Measurements from ENCODE around the gene ZDHHC16.
"Not testable (repeated sequence)": the region's sequence is repeated elsewhere in the genome, so short reads cannot be mapped to it uniquely, and the experiment has no call there.

Gene ZDHHC16

DNA sequence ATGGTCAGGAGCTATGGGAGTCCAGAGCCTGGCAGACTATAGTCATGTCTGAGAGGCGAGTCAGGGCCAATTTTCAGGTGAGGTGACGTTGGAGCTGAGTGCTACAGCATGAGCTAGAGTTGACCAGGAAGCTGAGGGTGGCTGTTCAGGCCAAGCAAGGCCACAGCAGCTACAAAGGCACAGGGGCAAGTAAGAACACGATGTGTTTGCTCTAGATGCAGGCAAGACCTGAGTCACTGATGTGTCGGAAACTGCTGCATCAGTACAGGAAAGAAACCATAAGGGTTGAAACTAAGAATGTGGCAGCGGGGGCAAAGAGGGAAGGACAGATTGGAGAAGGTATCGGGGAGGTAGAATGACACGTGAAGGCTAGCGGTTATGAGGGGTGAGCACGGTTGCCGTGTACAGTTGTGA, 33.1 kb upstream of the ZDHHC16 start:
- Histone ChIP-seq H3K36me3 (ENCODE audit: control insufficient read depth, insufficient read depth, low read length) (no peaks in the 10 kb centered on the region), H3K4me3 (ENCODE audit: low read depth, low read length) (no peak overlapping the region), H3K27me3 (ENCODE audit: control insufficient read depth, insufficient read depth, low read length) (no peaks in the 10 kb centered on the region), H3K4me1 (ENCODE audit: control insufficient read depth, insufficient read depth, low read length) (peaks cover 4% of the 10 kb centered on the region), H3K9ac (ENCODE audit: low read depth, low read length) (no peak overlapping the region), H3K9me3 (ENCODE audit: control insufficient read depth, insufficient read depth, low read length) (no peaks in the 10 kb centered on the region)

DNA sequence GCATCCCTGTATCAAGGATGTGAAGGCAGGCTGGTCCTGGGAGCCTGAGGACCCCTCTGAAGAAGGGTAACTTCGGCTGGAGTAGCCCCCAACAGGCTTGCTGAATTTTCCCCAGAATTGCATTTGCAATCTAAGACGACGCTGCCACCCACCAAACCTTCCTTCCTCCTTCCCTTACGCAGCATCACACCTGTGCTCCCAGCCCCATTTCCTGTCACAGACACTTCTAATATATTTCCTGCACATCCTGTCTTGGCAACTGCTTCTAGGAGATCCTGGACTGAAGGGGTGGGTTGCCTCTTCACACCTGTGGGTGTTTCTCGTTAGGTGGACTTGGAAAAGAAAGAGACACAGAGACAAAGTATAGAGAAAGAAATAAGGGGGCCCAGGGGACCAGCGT, 29.4 kb upstream of the ZDHHC16 start:
- Histone ChIP-seq H3K9ac (ENCODE audit: low read depth, low read length) (no peak overlapping the region), H3K9me3 (ENCODE audit: control insufficient read depth, insufficient read depth, low read length) (no peaks in the 10 kb centered on the region), H3K4me3 (ENCODE audit: low read depth, low read length) (no peak overlapping the region), H3K27me3 (ENCODE audit: control insufficient read depth, insufficient read depth, low read length) (no peaks in the 10 kb centered on the region), H3K4me1 (ENCODE audit: control insufficient read depth, insufficient read depth, low read length) (peaks cover 9% of the 10 kb centered on the region), H3K36me3 (ENCODE audit: control insufficient read depth, insufficient read depth, low read length) (no peaks in the 10 kb centered on the region)

DNA sequence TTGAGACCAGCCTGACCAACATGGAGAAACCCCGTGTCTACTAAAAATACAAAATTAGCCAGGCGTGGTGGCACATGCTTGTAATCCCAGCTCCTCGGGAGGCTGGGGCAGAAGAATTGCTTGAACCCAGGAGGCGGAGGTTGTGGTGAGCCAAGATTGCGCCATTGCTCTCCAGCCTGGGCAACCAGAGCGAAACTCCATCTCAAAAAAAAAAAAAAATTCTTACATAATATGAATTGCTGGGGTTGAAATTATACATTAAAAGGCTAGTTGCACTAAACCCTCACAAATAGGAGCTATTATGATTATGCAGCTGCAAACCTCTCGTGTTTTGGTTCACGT, 22.2 kb upstream of the ZDHHC16 start:
- H3K9me3 ChIP-seq (ENCODE audit: control insufficient read depth, insufficient read depth, low read length); H3K9ac ChIP-seq (ENCODE audit: low read depth, low read length); H3K4me1 ChIP-seq (ENCODE audit: control insufficient read depth, insufficient read depth, low read length); H3K36me3 ChIP-seq (ENCODE audit: control insufficient read depth, insufficient read depth, low read length); H3K4me3 ChIP-seq (ENCODE audit: low read depth, low read length); H3K27me3 ChIP-seq (ENCODE audit: control insufficient read depth, insufficient read depth, low read length): not testable (repeated sequence)

DNA sequence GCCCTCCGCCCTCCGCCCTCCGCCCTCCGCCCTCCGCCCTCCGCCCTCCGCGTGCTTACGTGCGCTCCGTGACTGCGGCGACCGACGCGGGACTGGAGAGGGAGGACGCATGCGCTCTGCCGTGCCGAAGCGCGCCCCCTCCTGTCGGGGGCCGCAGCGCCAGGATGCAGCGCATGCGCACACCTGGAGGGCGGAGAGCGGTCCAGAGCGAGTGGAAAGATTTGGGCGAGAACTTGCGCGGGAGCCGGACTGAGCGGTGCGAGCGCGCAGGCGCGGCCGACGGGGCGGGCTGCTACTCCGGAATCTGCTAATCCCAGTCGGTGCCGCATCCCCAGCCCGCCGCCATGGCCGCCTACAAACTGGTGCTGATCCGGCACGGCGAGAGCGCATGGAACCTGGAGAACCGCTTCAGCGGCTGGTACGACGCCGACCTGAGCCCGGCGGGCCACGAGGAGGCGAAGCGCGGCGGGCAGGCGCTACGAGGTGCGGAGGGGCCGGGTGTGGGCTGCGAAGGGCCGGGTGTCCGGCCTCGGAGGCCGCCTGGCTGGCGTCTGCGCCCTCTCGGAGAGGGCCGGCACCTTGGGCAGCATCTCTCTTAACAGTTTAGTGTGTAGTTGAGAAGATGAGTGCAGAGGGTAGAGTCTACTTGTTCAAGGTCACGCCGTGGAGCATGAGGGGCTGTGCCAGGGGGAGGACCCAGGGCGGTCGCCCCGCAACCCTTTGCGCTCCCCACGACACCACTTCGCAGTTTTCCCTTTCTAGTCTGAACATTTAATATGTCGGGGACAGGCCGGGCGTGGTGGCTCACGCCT, 19.8 kb upstream of the ZDHHC16 start, which contains the start of gene PGAM1:
TSS of gene PGAM1 (plus strand) at position 228 of the 812 bp plus-strand sequence. CDS start at position 345, 117 bp downstream.
- H3K27me3 ChIP-seq (ENCODE audit: control insufficient read depth, insufficient read depth, low read length) = no peaks in the 10 kb centered on the region
- H3K4me1 ChIP-seq (ENCODE audit: control insufficient read depth, insufficient read depth, low read length) = peaks cover 7% of the 10 kb centered on the region
- H3K36me3 ChIP-seq (ENCODE audit: control insufficient read depth, insufficient read depth, low read length) = peaks cover 19% of the 10 kb centered on the region
- H3K4me3 ChIP-seq (ENCODE audit: low read depth, low read length) = peak within 1 kb of the TSS; percentile 85
- no peaks in the 10 kb centered on the region for H3K9me3 ChIP-seq (ENCODE audit: control insufficient read depth, insufficient read depth, low read length)
- H3K9ac ChIP-seq (ENCODE audit: low read depth, low read length) = peak within 1 kb of the TSS; percentile 97

DNA sequence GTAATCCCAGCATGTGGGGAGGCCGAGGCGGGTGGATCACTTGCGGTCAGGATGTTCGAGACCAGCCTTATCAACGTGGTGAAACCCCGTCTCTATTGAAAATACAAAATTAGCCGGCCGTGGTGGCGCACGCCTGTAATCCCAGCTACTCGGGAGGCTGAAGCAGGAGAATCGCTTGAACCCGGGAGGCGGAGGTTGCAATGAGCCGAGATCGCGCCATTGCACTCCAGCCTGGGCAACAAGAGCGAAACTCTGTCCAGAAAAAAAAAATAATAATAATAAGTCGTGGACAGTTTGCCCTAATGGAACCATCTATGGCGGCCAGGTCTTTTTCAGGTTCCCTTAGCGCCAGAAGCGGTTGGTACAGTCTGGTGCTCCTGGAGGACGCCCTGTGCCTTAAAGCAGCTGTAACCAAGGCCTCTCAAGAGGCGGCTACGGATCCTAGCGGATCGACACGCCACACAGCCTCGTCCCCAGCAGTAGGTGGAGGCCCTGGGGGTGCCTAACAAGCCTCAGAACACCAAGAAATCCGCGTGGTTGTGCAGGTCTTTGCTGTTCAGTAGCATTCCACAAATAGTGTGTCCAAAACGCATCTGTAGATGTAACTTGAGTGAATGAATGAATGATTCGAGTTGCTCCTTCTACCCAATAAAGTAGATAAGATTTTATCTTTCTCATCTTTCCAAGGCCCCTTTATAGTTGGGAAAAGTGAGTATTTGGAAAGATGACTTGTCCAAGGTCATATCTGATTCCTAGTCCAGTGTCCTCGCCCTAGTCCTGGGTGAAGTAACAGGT, 19.0 kb upstream of the ZDHHC16 start:
- no peaks in the 10 kb centered on the region for H3K27me3 ChIP-seq (ENCODE audit: control insufficient read depth, insufficient read depth, low read length)
- H3K4me1 ChIP-seq (ENCODE audit: control insufficient read depth, insufficient read depth, low read length) = peaks cover 7% of the 10 kb centered on the region
- H3K36me3 ChIP-seq (ENCODE audit: control insufficient read depth, insufficient read depth, low read length) = peaks cover 26% of the 10 kb centered on the region
- H3K9ac ChIP-seq (ENCODE audit: low read depth, low read length) = peak overlapping the region; percentile 97
- H3K9me3 ChIP-seq (ENCODE audit: control insufficient read depth, insufficient read depth, low read length) = no peaks in the 10 kb centered on the region
- H3K4me3 ChIP-seq (ENCODE audit: low read depth, low read length) = peak overlapping the region; percentile 85

DNA sequence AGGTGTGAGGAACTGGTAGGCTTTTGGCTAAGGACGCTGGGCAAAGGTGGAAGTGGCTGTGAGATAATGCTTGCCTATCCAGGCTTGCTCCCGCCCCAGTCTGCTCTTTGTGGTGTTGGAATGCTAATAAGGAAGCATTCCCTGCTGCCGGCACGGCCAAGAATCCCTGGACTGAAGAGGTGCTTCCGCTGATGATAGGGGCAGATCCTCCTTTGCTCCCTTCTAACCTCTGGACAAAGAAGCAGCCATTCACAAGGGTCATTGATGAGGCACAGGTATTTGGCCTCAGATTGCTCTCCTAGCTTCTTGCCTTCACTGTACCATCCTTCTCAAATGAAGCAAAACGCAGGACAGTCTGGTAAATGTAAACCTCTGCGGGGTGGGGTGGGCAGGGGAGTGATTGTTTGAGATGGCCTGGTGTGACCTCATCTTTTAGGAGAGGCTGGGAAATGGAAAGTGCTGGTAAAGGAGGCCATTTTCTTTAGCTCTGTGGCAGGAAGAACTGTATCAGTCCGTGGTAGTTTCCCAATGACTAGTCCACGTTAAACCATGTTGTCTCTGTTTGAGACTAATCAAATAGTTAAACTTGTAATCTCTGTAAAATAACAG, 18.3 kb upstream of the ZDHHC16 start:
- peak overlapping the region; percentile 97 for H3K9ac ChIP-seq (ENCODE audit: low read depth, low read length)
- H3K9me3 ChIP-seq (ENCODE audit: control insufficient read depth, insufficient read depth, low read length) = no peaks in the 10 kb centered on the region
- H3K36me3 ChIP-seq (ENCODE audit: control insufficient read depth, insufficient read depth, low read length) = peaks cover 28% of the 10 kb centered on the region
- H3K4me3 ChIP-seq (ENCODE audit: low read depth, low read length) = peak overlapping the region; percentile 85
- no peaks in the 10 kb centered on the region for H3K27me3 ChIP-seq (ENCODE audit: control insufficient read depth, insufficient read depth, low read length)
- H3K4me1 ChIP-seq (ENCODE audit: control insufficient read depth, insufficient read depth, low read length) = peaks cover 7% of the 10 kb centered on the region

DNA sequence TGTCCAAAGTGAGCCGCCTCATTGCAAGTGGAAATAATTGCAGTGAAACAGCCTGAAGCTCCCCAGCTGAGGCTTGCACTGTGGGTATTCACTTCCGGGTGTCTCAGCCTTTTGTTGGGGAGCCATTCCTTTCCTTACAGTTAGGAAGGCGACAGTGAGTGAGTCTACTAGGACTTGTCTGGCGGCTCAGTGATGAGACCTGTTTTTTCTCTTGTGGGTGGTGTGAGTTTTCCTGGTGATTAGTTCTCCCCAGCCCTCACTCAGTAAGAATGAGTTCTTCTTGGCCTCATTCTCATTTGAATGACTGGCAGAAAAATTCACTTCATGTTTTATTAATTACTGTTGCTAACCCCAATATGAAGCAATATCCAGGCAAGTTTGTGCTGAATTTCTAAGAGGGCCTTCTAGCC, 17.4 kb upstream of the ZDHHC16 start:
- H3K4me1 ChIP-seq (ENCODE audit: control insufficient read depth, insufficient read depth, low read length) = peaks cover 7% of the 10 kb centered on the region
- no peaks in the 10 kb centered on the region for H3K9me3 ChIP-seq (ENCODE audit: control insufficient read depth, insufficient read depth, low read length)
- peak overlapping the region; percentile 32 for H3K9ac ChIP-seq (ENCODE audit: low read depth, low read length)
- H3K4me3 ChIP-seq (ENCODE audit: low read depth, low read length) = peak overlapping the region; percentile 85
- no peaks in the 10 kb centered on the region for H3K27me3 ChIP-seq (ENCODE audit: control insufficient read depth, insufficient read depth, low read length)
- peaks cover 28% of the 10 kb centered on the region for H3K36me3 ChIP-seq (ENCODE audit: control insufficient read depth, insufficient read depth, low read length)

DNA sequence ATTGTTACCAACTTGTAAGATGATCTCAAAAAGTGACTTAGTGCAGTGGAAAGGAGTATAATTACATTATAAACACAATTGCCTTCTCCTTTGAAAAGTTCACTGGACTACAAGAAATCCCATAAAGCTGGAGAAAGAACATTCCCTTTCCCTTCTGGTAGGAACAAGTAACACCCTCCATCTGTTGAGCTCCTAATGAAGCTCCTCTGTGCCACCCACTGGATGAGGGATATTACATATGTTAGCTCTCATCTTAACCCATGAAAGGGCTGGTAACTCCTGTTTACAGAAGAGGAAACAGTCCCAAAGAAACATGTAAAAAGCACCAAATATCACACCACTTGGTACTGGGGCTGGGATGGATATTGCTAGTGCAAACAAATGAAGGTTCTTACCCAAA, 11.9 kb upstream of the ZDHHC16 start:
- Histone ChIP-seq H3K36me3 (ENCODE audit: control insufficient read depth, insufficient read depth, low read length) (peaks cover 24% of the 10 kb centered on the region), H3K27me3 (ENCODE audit: control insufficient read depth, insufficient read depth, low read length) (no peaks in the 10 kb centered on the region), H3K9me3 (ENCODE audit: control insufficient read depth, insufficient read depth, low read length) (no peaks in the 10 kb centered on the region), H3K4me1 (ENCODE audit: control insufficient read depth, insufficient read depth, low read length) (peaks cover 3% of the 10 kb centered on the region), H3K9ac (ENCODE audit: low read depth, low read length) (no peak overlapping the region), H3K4me3 (ENCODE audit: low read depth, low read length) (no peak overlapping the region)

DNA sequence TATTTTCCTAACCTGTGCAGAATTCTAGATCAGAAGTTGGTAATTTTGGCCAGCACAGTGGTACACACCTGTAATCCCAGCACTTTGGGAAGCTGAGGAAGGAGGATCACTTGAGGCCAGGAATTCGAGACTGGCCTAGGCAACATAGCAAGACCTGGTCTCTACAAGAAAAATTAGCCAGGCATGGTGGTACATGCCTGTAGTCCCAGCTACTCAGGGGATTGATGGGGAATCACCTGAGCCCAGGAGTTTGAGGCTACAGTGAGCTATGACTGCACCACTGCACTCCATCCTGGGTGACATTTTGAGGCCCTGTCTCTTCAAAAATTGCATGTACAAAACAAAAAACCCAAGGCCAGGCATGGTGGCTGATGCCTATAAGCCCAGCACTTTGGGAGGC, 11.4 kb upstream of the ZDHHC16 start:
- Histone ChIP-seq H3K27me3 (ENCODE audit: control insufficient read depth, insufficient read depth, low read length) (no peaks in the 10 kb centered on the region), H3K4me1 (ENCODE audit: control insufficient read depth, insufficient read depth, low read length) (no peaks in the 10 kb centered on the region), H3K9me3 (ENCODE audit: control insufficient read depth, insufficient read depth, low read length) (no peaks in the 10 kb centered on the region), H3K36me3 (ENCODE audit: control insufficient read depth, insufficient read depth, low read length) (peaks cover 23% of the 10 kb centered on the region), H3K9ac (ENCODE audit: low read depth, low read length) (no peak overlapping the region), H3K4me3 (ENCODE audit: low read depth, low read length) (no peak overlapping the region)

DNA sequence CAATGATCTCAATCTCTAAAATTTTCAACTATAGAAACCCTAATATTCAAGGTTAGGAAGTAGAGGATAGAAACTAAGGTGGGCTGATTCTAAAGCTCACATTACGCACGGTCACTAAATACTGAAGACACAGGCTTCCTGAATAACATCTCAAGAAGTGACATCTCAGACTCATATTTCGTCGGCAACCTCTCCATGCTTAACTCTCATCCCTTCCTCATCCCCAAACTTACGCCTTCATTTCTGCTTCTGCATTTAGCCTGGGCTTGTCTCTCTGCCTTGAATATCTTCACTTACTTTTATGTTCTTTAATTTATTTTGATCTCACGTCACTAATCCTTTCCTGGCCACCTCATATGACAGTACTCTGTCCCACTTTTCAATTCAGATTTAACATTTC, 10.8 kb upstream of the ZDHHC16 start:
- H3K4me1 ChIP-seq (ENCODE audit: control insufficient read depth, insufficient read depth, low read length) = no peaks in the 10 kb centered on the region
- H3K36me3 ChIP-seq (ENCODE audit: control insufficient read depth, insufficient read depth, low read length) = peaks cover 23% of the 10 kb centered on the region
- H3K27me3 ChIP-seq (ENCODE audit: control insufficient read depth, insufficient read depth, low read length) = no peaks in the 10 kb centered on the region
- H3K9ac ChIP-seq (ENCODE audit: low read depth, low read length) = no peak overlapping the region
- no peak overlapping the region for H3K4me3 ChIP-seq (ENCODE audit: low read depth, low read length)
- H3K9me3 ChIP-seq (ENCODE audit: control insufficient read depth, insufficient read depth, low read length) = no peaks in the 10 kb centered on the region

DNA sequence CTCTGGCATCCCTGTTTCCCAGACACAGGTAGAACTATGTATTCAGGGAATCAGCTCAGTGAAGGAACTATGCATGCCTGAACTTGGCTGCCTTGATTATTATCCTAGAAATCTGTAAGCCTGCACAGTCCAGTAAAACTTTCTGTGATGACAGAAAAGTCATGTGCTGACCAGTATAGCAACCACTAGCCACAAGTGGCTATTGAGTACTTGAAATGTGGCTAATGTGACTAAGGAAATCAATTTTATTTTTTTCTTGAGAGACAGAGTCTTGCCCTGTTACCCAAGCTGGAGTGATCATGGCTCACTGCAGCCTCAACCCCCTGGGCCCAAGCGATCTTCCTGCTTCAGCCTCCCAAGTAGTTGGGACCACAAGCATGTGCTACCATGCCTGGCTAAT, 3.7 kb upstream of the ZDHHC16 start:
- Histone ChIP-seq H3K4me3 (ENCODE audit: low read depth, low read length) (no peak overlapping the region), H3K9me3 (ENCODE audit: control insufficient read depth, insufficient read depth, low read length) (no peaks in the 10 kb centered on the region), H3K27me3 (ENCODE audit: control insufficient read depth, insufficient read depth, low read length) (no peaks in the 10 kb centered on the region), H3K9ac (ENCODE audit: low read depth, low read length) (no peak overlapping the region), H3K36me3 (ENCODE audit: control insufficient read depth, insufficient read depth, low read length) (peaks cover 5% of the 10 kb centered on the region), H3K4me1 (ENCODE audit: control insufficient read depth, insufficient read depth, low read length) (no peaks in the 10 kb centered on the region)

Data from iPS-15b (cell line).